Neuronal stem cell (in vitro differentiated cells): Measurements from ENCODE around the gene THSD7A.

Source experiments
- DNase-seq: peaks from one replicate; pipeline ENCODE4 v3.0.0-alpha.2; 2013; ENCODE audit warnings: low spot score
- H2AFZ ChIP-seq: one replicate; pipeline ENCODE4 v1.6.1; 2013; ENCODE audit warnings: mild to moderate bottlenecking, low read length, inconsistent platforms
- H2AK5ac ChIP-seq: 2 replicates; pipeline ENCODE4 v1.6.1; 2013; ENCODE audit warnings: low read depth, mild to moderate bottlenecking, inconsistent platforms, low read length, moderate library complexity, mixed read lengths
- H2BK120ac ChIP-seq: 2 replicates; pipeline ENCODE4 v1.6.1; 2013; ENCODE audit warnings: low read depth, mild to moderate bottlenecking, inconsistent platforms, low read length, moderate library complexity, mixed read lengths
- H2BK12ac ChIP-seq: one replicate; pipeline ENCODE4 v1.6.1; 2013; ENCODE audit warnings: low read length, inconsistent platforms
- H2BK15ac ChIP-seq: 2 replicates; pipeline ENCODE4 v1.6.1; 2013; ENCODE audit warnings: mild to moderate bottlenecking, low read length, inconsistent platforms, mixed read lengths
- H2BK5ac ChIP-seq: one replicate; pipeline ENCODE4 v1.6.1; 2013; ENCODE audit warnings: inconsistent platforms, mild to moderate bottlenecking, low read length, moderate library complexity
- H3K14ac ChIP-seq: one replicate; pipeline ENCODE4 v1.6.1; 2013; ENCODE audit warnings: low read length, inconsistent platforms
- H3K18ac ChIP-seq: 2 replicates; pipeline ENCODE4 v1.6.1; 2013; ENCODE audit warnings: low read length, inconsistent platforms
- H3K23ac ChIP-seq: 2 replicates; pipeline ENCODE4 v1.6.1; 2013; ENCODE audit warnings: low read depth, mild to moderate bottlenecking, mixed read lengths, low read length, inconsistent platforms; ENCODE audit not compliant: poor library complexity
- H3K27ac ChIP-seq: replicated peaks from 3 replicates; pipeline ENCODE4 v1.5.1; 2013; ENCODE audit warnings: low read length, inconsistent platforms
- H3K27me3 ChIP-seq, 3 experiments: 2 replicates each; pipeline ENCODE4 v1.6.1; 2013; ENCODE audit warnings: low read length in 3 of 3, mild to moderate bottlenecking in 2 of 3, inconsistent platforms in 1 of 3, low read depth in 1 of 3, mixed read lengths in 1 of 3, moderate library complexity in 1 of 3; ENCODE audit not compliant: control insufficient read depth in 3 of 3, insufficient read depth in 3 of 3
- H3K36me3 ChIP-seq, 2 donors: replicated peaks in 1 of 2; 2 replicates each; pipeline ENCODE4 v1.6.1; 2013; ENCODE audit warnings: low read length in 2 of 2; ENCODE audit not compliant: control insufficient read depth in 2 of 2, insufficient read depth in 2 of 2
- H3K4ac ChIP-seq: 2 replicates; pipeline ENCODE4 v1.6.1; 2013; ENCODE audit warnings: inconsistent platforms, mild to moderate bottlenecking, low read length, moderate library complexity
- H3K4me1 ChIP-seq, 2 donors: 1 replicate in 1 of 2; 2 replicates in 1 of 2; pipeline ENCODE4 v1.6.1; 2013; ENCODE audit warnings: low read length in 2 of 2, low read depth in 1 of 2; ENCODE audit not compliant: control insufficient read depth in 2 of 2, insufficient read depth in 1 of 2
- H3K4me2 ChIP-seq: one replicate; pipeline ENCODE4 v1.6.1; 2013; ENCODE audit warnings: mild to moderate bottlenecking, low read length, inconsistent platforms; ENCODE audit not compliant: insufficient read depth, poor library complexity, severe bottlenecking
- H3K4me3 ChIP-seq, 2 donors: 2 replicates each; pipeline ENCODE4 v1.5.1; 2013; ENCODE audit warnings: low read length in 2 of 2, mild to moderate bottlenecking in 2 of 2, inconsistent platforms in 1 of 2, moderate library complexity in 1 of 2
- H3K79me1 ChIP-seq: one replicate; pipeline ENCODE4 v1.6.1; 2013; ENCODE audit warnings: low read depth, mild to moderate bottlenecking, inconsistent platforms, low read length, moderate library complexity
- H3K9ac ChIP-seq: one replicate; pipeline ENCODE4 v1.6.1; 2013; ENCODE audit warnings: mild to moderate bottlenecking, low read depth, low read length, inconsistent platforms; ENCODE audit not compliant: poor library complexity
- H3K9me3 ChIP-seq, 2 donors: replicated peaks in 1 of 2; 2 replicates each; pipeline versions ENCODE3 to v1.6.1; 2013; ENCODE audit warnings: low read length in 2 of 2, mild to moderate bottlenecking in 2 of 2, inconsistent platforms in 1 of 2, low read depth in 1 of 2, mixed read lengths in 1 of 2, moderate library complexity in 1 of 2; ENCODE audit not compliant: control insufficient read depth in 2 of 2, insufficient read depth in 1 of 2
- H4K8ac ChIP-seq: one replicate; pipeline ENCODE4 v1.6.1; 2013; ENCODE audit warnings: low read depth, mild to moderate bottlenecking, inconsistent platforms, low read length, moderate library complexity
- H4K91ac ChIP-seq: one replicate; pipeline ENCODE4 v1.6.1; 2013; ENCODE audit warnings: low read length, low read depth, mild to moderate bottlenecking, inconsistent platforms; ENCODE audit not compliant: poor library complexity
- WGBS, 2 donors: extraction: QIAGEN DNeasy Blood & Tissue Kit; methylation state at CpG; one replicate each; pipeline ENCODE4 v1.1.7; 2013; ENCODE audit warnings: missing lambda C conversion rate in 2 of 2, mixed read lengths in 1 of 2; ENCODE audit not compliant: insufficient read length in 2 of 2, insufficient replicate concordance in 1 of 2; ENCODE audit errors: extremely low coverage in 2 of 2; 5-methylcytosine and 5-hydroxymethylcytosine counted together

The THSD7A gene

DNA sequence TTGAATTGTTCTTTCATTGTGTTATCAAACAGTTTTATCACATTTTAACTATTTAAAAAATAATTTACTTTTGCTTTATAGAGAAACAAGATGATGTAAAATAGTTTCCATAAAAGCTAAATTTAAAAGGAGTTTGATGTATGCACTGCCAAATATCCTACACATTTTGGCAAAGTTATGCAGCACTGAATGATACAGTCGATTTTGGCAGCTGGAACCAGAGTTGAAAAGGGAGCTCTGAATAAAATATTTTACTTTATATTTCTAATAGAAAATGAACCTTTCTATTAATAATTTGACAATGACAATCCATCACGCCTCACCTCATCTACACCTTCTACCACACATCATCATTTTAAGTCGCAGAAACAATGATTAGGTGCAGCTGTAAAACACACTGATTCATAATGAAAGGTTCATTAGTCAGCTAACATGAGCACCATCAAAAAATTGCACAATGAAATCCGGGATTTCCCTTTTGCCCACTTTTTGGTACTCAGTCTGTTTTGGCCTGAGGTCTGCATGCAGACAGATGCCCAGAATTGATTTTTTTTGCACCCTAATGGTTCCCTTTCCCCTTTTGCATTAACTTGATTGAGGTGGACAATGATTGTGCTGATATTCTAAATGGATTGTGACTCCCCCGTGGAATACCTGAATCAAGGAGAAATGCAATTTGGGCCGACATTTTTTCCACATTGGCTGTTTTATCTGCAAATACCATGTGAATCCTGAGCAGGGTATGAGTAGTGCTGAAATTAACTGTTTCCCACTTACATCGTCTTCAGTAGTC lies 105.8 kb downstream of the THSD7A start:
- Histone ChIP-seq H3K27ac (no peak overlapping the region), H3K23ac (no peak overlapping the region), H3K79me1 (no peaks in the 10 kb centered on the region), H2BK5ac (no peak overlapping the region), H2AK5ac (no peak overlapping the region), H3K27me3 (no peaks in the 10 kb centered on the region), H2AFZ (no peak overlapping the region), H3K14ac (no peak overlapping the region), H3K4me3 (no peak overlapping the region), H2BK120ac (no peak overlapping the region), H3K9ac (no peak overlapping the region), H3K4me2 (no peak overlapping the region), H3K9me3 (no peaks in the 10 kb centered on the region), H2BK12ac (no peak overlapping the region), H2BK15ac (no peak overlapping the region), H4K8ac (no peak overlapping the region), H3K4me1 (no peaks in the 10 kb centered on the region), H4K91ac (no peak overlapping the region), H3K36me3 (no peaks in the 10 kb centered on the region), H3K18ac (no peak overlapping the region), H3K4ac (no peak overlapping the region)
- WGBS, 2 donors: no CpG with 5 or more reads among the region's 7 CpGs
- no peak for DNase-seq

DNA sequence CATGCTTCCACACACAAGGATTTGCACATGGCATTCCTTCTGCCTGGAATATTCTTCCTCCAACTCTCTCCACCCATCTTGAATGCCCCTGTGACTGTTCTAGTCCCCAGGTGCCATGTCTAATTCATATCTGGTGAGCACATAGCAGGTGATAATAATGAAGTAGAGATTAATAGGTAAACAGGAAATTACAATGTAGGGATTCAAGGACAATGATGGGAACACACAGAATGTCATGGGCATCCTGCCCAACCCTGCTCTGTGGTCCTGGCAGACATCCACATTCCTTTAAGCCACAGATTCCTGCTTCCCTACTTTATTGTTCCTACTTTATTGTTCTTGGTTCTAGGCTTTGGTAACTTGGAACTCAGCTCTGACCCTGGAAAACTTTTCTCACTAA lies 115.8 kb downstream of the THSD7A start:
- Histone ChIP-seq H4K8ac (no peak overlapping the region), H3K79me1 (no peaks in the 10 kb centered on the region), H2BK5ac (no peak overlapping the region), H3K9me3 (no peaks in the 10 kb centered on the region), H3K4me3 (no peak overlapping the region), H3K27me3 (no peaks in the 10 kb centered on the region), H3K27ac (no peak overlapping the region), H2AFZ (no peak overlapping the region), H3K9ac (no peak overlapping the region), H2AK5ac (no peak overlapping the region), H2BK12ac (no peak overlapping the region), H3K23ac (no peak overlapping the region), H3K4ac (no peak overlapping the region), H3K36me3 (no peaks in the 10 kb centered on the region), H3K18ac (no peak overlapping the region), H2BK15ac (no peak overlapping the region), H3K14ac (no peak overlapping the region), H3K4me1 (no peaks in the 10 kb centered on the region), H2BK120ac (no peak overlapping the region), H3K4me2 (no peak overlapping the region), H4K91ac (no peak overlapping the region)
- no peak for DNase-seq

DNA sequence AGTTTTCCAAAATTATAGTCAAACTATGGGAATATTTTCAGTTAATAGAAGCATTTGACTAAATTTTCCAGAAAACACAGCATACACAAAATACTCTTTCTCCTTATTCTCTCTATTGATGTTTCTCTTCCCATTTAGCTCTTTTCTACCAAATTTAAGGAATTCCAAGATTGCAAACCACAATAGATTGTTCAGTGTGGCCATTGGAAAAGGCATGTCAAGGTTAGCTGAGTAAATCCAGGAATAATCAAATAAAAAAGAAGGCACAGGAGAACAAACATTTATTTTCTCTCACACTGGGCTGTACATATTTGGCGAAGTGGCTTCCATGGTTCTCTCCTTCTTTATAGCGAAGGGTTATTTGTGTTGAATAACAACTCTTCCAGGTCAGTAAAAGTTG lies 117.3 kb downstream of the THSD7A start:
- Histone ChIP-seq H2AK5ac (no peak overlapping the region), H2AFZ (no peak overlapping the region), H3K9ac (no peak overlapping the region), H2BK12ac (no peak overlapping the region), H3K4me3 (no peak overlapping the region), H3K14ac (no peak overlapping the region), H2BK120ac (no peak overlapping the region), H4K8ac (no peak overlapping the region), H3K23ac (no peak overlapping the region), H3K79me1 (no peaks in the 10 kb centered on the region), H2BK15ac (no peak overlapping the region), H3K27ac (no peak overlapping the region), H3K27me3 (no peaks in the 10 kb centered on the region), H3K18ac (no peak overlapping the region), H3K4ac (no peak overlapping the region), H3K4me1 (no peaks in the 10 kb centered on the region), H4K91ac (no peak overlapping the region), H2BK5ac (no peak overlapping the region), H3K9me3 (no peaks in the 10 kb centered on the region), H3K36me3 (no peaks in the 10 kb centered on the region), H3K4me2 (no peak overlapping the region)
- no CpG with 5 or more reads among the region's 2 CpGs for WGBS, 2 donors
- DNase-seq: no peak

DNA sequence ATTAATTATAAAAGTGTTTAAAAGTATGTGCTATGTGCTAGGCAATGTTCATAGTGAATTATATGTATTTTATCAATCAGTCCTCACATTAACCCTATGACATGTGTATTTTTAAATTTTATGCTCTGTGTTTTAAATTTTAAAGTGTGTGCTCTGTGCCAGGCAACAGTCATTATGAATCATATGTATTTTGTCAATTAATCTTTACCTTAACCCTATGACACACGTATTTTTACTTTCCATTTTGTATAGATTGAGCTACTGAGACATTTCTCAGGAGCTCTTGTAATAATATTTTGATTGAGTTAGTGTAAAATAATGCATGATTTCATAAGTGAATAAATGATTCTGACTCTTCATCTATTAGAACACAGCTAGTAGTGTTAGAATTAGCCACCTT lies 117.8 kb downstream of the THSD7A start:
- no peak overlapping the region for H4K91ac ChIP-seq
- H2AK5ac ChIP-seq: no peak overlapping the region
- no peak overlapping the region for H3K9ac ChIP-seq
- no CpG with 5 or more reads among the region's 1 CpG for WGBS, 2 donors
- no peaks in the 10 kb centered on the region for H3K9me3 ChIP-seq
- no peaks in the 10 kb centered on the region for H3K79me1 ChIP-seq
- H3K4ac ChIP-seq: no peak overlapping the region
- H3K27me3 ChIP-seq: no peaks in the 10 kb centered on the region
- H3K14ac ChIP-seq: no peak overlapping the region
- no peak overlapping the region for H2BK5ac ChIP-seq
- H2BK15ac ChIP-seq: no peak overlapping the region
- H2AFZ ChIP-seq: no peak overlapping the region
- H2BK12ac ChIP-seq: no peak overlapping the region
- no peaks in the 10 kb centered on the region for H3K36me3 ChIP-seq
- no peak overlapping the region for H3K4me2 ChIP-seq
- H3K27ac ChIP-seq: no peak overlapping the region
- H3K4me3 ChIP-seq: no peak overlapping the region
- no peak for DNase-seq
- no peak overlapping the region for H4K8ac ChIP-seq
- no peak overlapping the region for H3K23ac ChIP-seq
- H2BK120ac ChIP-seq: no peak overlapping the region
- no peak overlapping the region for H3K18ac ChIP-seq
- H3K4me1 ChIP-seq: no peaks in the 10 kb centered on the region
